Tongue (tissue), 2 donors: ENCODE data around the gene KCNT2. TPM values are rescaled to one million over a fixed set of nuclear protein-coding genes. Genes with fewer than 3 reads are reported as not detected.
"Not testable (repeated sequence)": the region's sequence is repeated elsewhere in the genome, so short reads cannot be mapped to it uniquely, and the experiment has no call there.

Source experiments
- DNase-seq: peaks from one replicate; pipeline ENCODE4 v3.0.0-alpha.2; 2015
- total RNA-seq: library from RNA; depleted of rRNA; stranded (reverse); fragments of >200 nt; gene quantifications from one replicate; pipeline ENCODE4 v1.2.3, GENCODE V29; 2014

Gene KCNT2
- 10.5 TPM for total RNA-seq

- peak; percentile 91 for DNase-seq
These were observed at the start of gene KCNT2 for GRCh38 chr1:196608390-196609369. Gene KCNT2, minus strand, starts transcription at chr1:196608440. Its CDS starts 131 bp downstream, at chr1:196608309.

GRCh38 chr1:196655494-196655893 lies 47.3 kb upstream of the KCNT2 start:
- no peak for DNase-seq

GRCh38 chr1:196655071-196655470 lies 46.8 kb upstream of the KCNT2 start:
- no peak for DNase-seq

- no peak for DNase-seq
These were observed 46.0 kb upstream of the KCNT2 start for GRCh38 chr1:196654271-196654670.

GRCh38 chr1:196651637-196652215 lies 43.5 kb upstream of the KCNT2 start, which contains the start of gene CFH:
Gene CFH, plus strand, starts transcription at chr1:196652043. Its CDS starts 75 bp downstream, at chr1:196652118.
- DNase-seq = peak; percentile 74

- DNase-seq = no peak
These were observed 42.8 kb upstream of the KCNT2 start for GRCh38 chr1:196651079-196651478.

GRCh38 chr1:196650403-196650802 lies 42.2 kb upstream of the KCNT2 start:
- DNase-seq = peak; percentile 90

- DNase-seq = no peak
These were observed 41.8 kb upstream of the KCNT2 start for GRCh38 chr1:196649990-196650389.

GRCh38 chr1:196640976-196641375 lies 32.7 kb upstream of the KCNT2 start:
- DNase-seq = peak; percentile 63

GRCh38 chr1:196639291-196639690 lies 31.1 kb upstream of the KCNT2 start:
- DNase-seq = not testable (repeated sequence)

- no peak for DNase-seq
These were observed 30.2 kb upstream of the KCNT2 start for GRCh38 chr1:196638466-196638865.

GRCh38 chr1:196637606-196638005 lies 29.4 kb upstream of the KCNT2 start:
- no peak for DNase-seq

- DNase-seq = no peak
These were observed 20.6 kb upstream of the KCNT2 start for GRCh38 chr1:196628838-196629237.

GRCh38 chr1:196623079-196623478 lies 14.8 kb upstream of the KCNT2 start:
- DNase-seq = no peak

- no peak for DNase-seq
These were observed 11.5 kb upstream of the KCNT2 start for GRCh38 chr1:196619721-196620120.

GRCh38 chr1:196611873-196612272 lies 3.6 kb upstream of the KCNT2 start:
- DNase-seq = no peak

GRCh38 chr1:196609370-196609737 lies 1.1 kb upstream of the KCNT2 start:
- DNase-seq = no peak

- no peak for DNase-seq
These were observed 259 bp downstream of the KCNT2 start for GRCh38 chr1:196607981-196608380.

GRCh38 chr1:196603651-196604050 lies 4.6 kb downstream of the KCNT2 start:
- DNase-seq = no peak

GRCh38 chr1:196598942-196599748 lies 9.1 kb downstream of the KCNT2 start:
- no peak for DNase-seq

GRCh38 chr1:196594700-196595099 lies 13.5 kb downstream of the KCNT2 start:
- DNase-seq = no peak

GRCh38 chr1:196593955-196594354 lies 14.3 kb downstream of the KCNT2 start:
- DNase-seq = no peak

GRCh38 chr1:196590959-196591358 lies 17.3 kb downstream of the KCNT2 start:
- DNase-seq = no peak
